HG02610 (cell line): ENCODE results near the gene SNUPN.

Source experiments
- ATAC-seq: cut with Tn5 transposase; IDR thresholded peaks from one replicate; pipeline ENCODE4 v1.9.1; 2021; ENCODE audit warnings: mild to moderate bottlenecking, moderate library complexity; ENCODE audit not compliant: unreplicated experiment

Gene SNUPN

GRCh38 chr15:75625542-75626347 is at the start of gene SNUPN:
Gene SNUPN, minus strand, starts transcription at chr15:75625725. Its CDS starts 4,674 bp downstream, at chr15:75621051.
- ATAC-seq: peak; percentile 86

GRCh38 chr15:75674366-75674765 is 48.8 kb upstream of the SNUPN start:
- no peak for ATAC-seq

- no peak for ATAC-seq
Observed at GRCh38 chr15:75673426-75674235, 48.1 kb upstream of the SNUPN start.

- no peak for ATAC-seq
Observed at GRCh38 chr15:75672646-75673425, 47.3 kb upstream of the SNUPN start.

GRCh38 chr15:75671730-75672602 is 46.4 kb upstream of the SNUPN start:
- no peak for ATAC-seq

GRCh38 chr15:75669879-75670212 is 44.3 kb upstream of the SNUPN start:
- ATAC-seq: no peak

- ATAC-seq: no peak
Observed at GRCh38 chr15:75669191-75669878, 43.8 kb upstream of the SNUPN start.

GRCh38 chr15:75666823-75667501 is 41.4 kb upstream of the SNUPN start:
- no peak for ATAC-seq

GRCh38 chr15:75663931-75664421 is 38.5 kb upstream of the SNUPN start:
- ATAC-seq: no peak

GRCh38 chr15:75662823-75663519 is 37.4 kb upstream of the SNUPN start:
- no peak for ATAC-seq

GRCh38 chr15:75661756-75662140 is 36.2 kb upstream of the SNUPN start:
- ATAC-seq: no peak

- ATAC-seq: no peak
Observed at GRCh38 chr15:75661100-75661755, 35.7 kb upstream of the SNUPN start.

- no peak for ATAC-seq
Observed at GRCh38 chr15:75659928-75660645, 34.6 kb upstream of the SNUPN start.

- no peak for ATAC-seq
Observed at GRCh38 chr15:75659141-75659771, 33.7 kb upstream of the SNUPN start.

GRCh38 chr15:75656813-75657212 is 31.3 kb upstream of the SNUPN start:
- ATAC-seq: no peak

- no peak for ATAC-seq
Observed at GRCh38 chr15:75656331-75656730, 30.8 kb upstream of the SNUPN start.

- no peak for ATAC-seq
Observed at GRCh38 chr15:75655931-75656330, 30.4 kb upstream of the SNUPN start.
